ENCODE measurements around the gene ATP6V0D1. TPM values are rescaled to one million over a fixed set of nuclear protein-coding genes. Genes with fewer than 3 reads are reported as not detected.

Gene ATP6V0D1
- total RNA-seq, 1 experiment from 2014 or later, result 43.0 TPM

- no CpG with 5 or more reads among the region's 9 CpGs for WGBS (ENCODE audit: extremely low coverage, insufficient read length, low lambda C conversion rate)
- Histone ChIP-seq H2BK15ac (ENCODE audit: low read depth, low read length) (no peak overlapping the region), H2AFZ (ENCODE audit: low read length) (no peak overlapping the region), H3K9me3 (ENCODE audit: control insufficient read depth, low read depth, low read length) (no peaks in the 10 kb centered on the region), H3K23me2 (ENCODE audit: insufficient read length, low read depth, low read length, poor library complexity, severe bottlenecking) (no peaks in the 10 kb centered on the region), H2BK120ac (ENCODE audit: low read depth, low read length, poor library complexity, severe bottlenecking) (no peak overlapping the region), H3K18ac (ENCODE audit: insufficient read length, low read depth, low read length) (peak overlapping the region; percentile 7), H3K27ac (ENCODE audit: insufficient read length, low read depth, low read length) (peak overlapping the region; percentile 89), H2AK5ac (ENCODE audit: insufficient read length, low read length) (no peak overlapping the region), H3K14ac (ENCODE audit: insufficient read depth, low read length) (no peak overlapping the region), H3K4ac (ENCODE audit: low read depth, low read length) (no peak overlapping the region), H3K79me2 (ENCODE audit: insufficient read depth, low read length) (no peaks in the 10 kb centered on the region), H4K5ac (ENCODE audit: insufficient read length, low read depth, low read length) (no peak overlapping the region), H4K8ac (replicated peaks; ENCODE audit: insufficient read length, low read depth, low read length) (no peak overlapping the region), H3K56ac (ENCODE audit: insufficient read length, low read depth, low read length) (no peak overlapping the region), H4K20me1 (ENCODE audit: control insufficient read depth, insufficient read depth, insufficient read length) (no peaks in the 10 kb centered on the region), H3K4me2 (ENCODE audit: insufficient read depth, insufficient read length, low read length) (peak overlapping the region; percentile 81), H3K27me3 (ENCODE audit: insufficient read depth, low read length) (no peaks in the 10 kb centered on the region; the same call in 1 of the 2 replicates), H4K91ac (ENCODE audit: insufficient read length, low read depth, low read length) (no peak overlapping the region), H3K23ac (ENCODE audit: insufficient read length, low read depth, low read length) (no peak overlapping the region), H2BK20ac (ENCODE audit: low read depth, low read length, poor library complexity, severe bottlenecking) (no peak overlapping the region), H3K79me1 (ENCODE audit: insufficient read depth, low read depth, low read length, poor library complexity, severe bottlenecking) (no peaks in the 10 kb centered on the region), H2BK12ac (ENCODE audit: insufficient read length, low read depth, low read length) (no peak overlapping the region), H3K4me1 (ENCODE audit: insufficient read depth, low read length) (peaks cover 29% of the 10 kb centered on the region), H2BK5ac (ENCODE audit: insufficient read length, low read length) (peak overlapping the region; percentile 34), H3T11ph (ENCODE audit: low read length) (no peak overlapping the region), H3K9ac (ENCODE audit: extremely low read depth, insufficient read length, low read length) (peak overlapping the region; percentile 26)
- peaks cover 2 to 5% of the 10 kb centered on the region in 2 experiments; a peak in 3 of 5 replicates for H3K9me3 Mint-ChIP-seq
- H3K4me1 Mint-ChIP-seq, result peaks cover 62 to 67% of the 10 kb centered on the region in 2 experiments
- peak overlapping the region; percentile 84 to 95 (median 88) for H3K27ac Mint-ChIP-seq
- H3K27me3 Mint-ChIP-seq (ENCODE audit: low read depth), result peaks cover under 1% of the 10 kb centered on the region; the same call in 1 of the 2 replicates
- H3K4me3 Mint-ChIP-seq, result peak overlapping the region; percentile 49 to 67; a peak in 4 of 5 replicates
- DNase-seq, result peak; percentile 73
- H3K36me3 Mint-ChIP-seq (ENCODE audit: insufficient read depth in 1 of 3, low read depth in 3 of 3), result peaks cover 0 to 4% (median 2%) of the 10 kb centered on the region in 3 experiments; a peak in 1 of 7 replicates
- TF ChIP-seq CTCF (conservative IDR thresholded peaks at IDR 0.05), result no peak
These were observed 57.2 kb downstream of the ATP6V0D1 start for GRCh38 chr16:67423611-67424260.

Data from H9 (cell line).